ENCODE data around the gene WWC2. TPM values are rescaled to one million over a fixed set of nuclear protein-coding genes. Genes with fewer than 3 reads are reported as not detected.

WWC2 gene
- polyA plus RNA-seq, 2 of the 4 experiments (the other 2 are of a cell fraction), result 14.9 to 26.9 TPM

- Histone ChIP-seq H3K4me2 (no peak overlapping the region), H3K4me1 (no peaks in the 10 kb centered on the region), H3K9me3 (no peaks in the 10 kb centered on the region; the same call in 2 of the 3 replicates), H3K4me3 (no peak overlapping the region), H3K27ac (no peak overlapping the region)
- 91% methylated on average over 3 of the region's 5 CpGs for WGBS (ENCODE audit: missing lambda C conversion rate)
- DNase-seq (ENCODE audit: low read depth in 1 of 2, low spot score in 1 of 2) (no peak), FAIRE-seq (no peak), ATAC-seq (no peak)
- no peak for TF ChIP-seq RFX5 (IDR thresholded peaks at IDR 0.05)
- TF ChIP-seq MAX (IDR thresholded peaks at IDR 0.05), result no peak
- TF ChIP-seq SREBF2 (IDR thresholded peaks at IDR 0.05), result no peak
- no peak for TF ChIP-seq CHD4 (IDR thresholded peaks at IDR 0.05; ENCODE audit: borderline replicate concordance)
- no peak for TF ChIP-seq BHLHE40 (IDR thresholded peaks at IDR 0.05; ENCODE audit: low read depth, low read length)
- no peak for TF ChIP-seq GATA3 (IDR thresholded peaks at IDR 0.05; ENCODE audit: borderline replicate concordance)
- TF ChIP-seq EP300 (IDR thresholded peaks at IDR 0.05), result no peak
- TF ChIP-seq CBX8 (IDR thresholded peaks at IDR 0.05), result no peak
- no peak for TF ChIP-seq KDM1A (IDR thresholded peaks at IDR 0.05; ENCODE audit: low read depth)
- no peak for TF ChIP-seq RCOR1 (IDR thresholded peaks at IDR 0.05; ENCODE audit: low read depth, low read length)
- no peak for TF ChIP-seq JUN (IDR thresholded peaks at IDR 0.05)
- no peak for TF ChIP-seq HMGXB4 (CRISPR knock-in tag; IDR thresholded peaks at IDR 0.05; ENCODE audit: borderline replicate concordance)
- TF ChIP-seq CTCF (IDR thresholded peaks at IDR 0.05), result no peak
- TF ChIP-seq JUNB (IDR thresholded peaks at IDR 0.05), result no peak
- TF ChIP-seq RNF2 (IDR thresholded peaks at IDR 0.05; ENCODE audit: borderline replicate concordance, low read depth), result no peak
- TF ChIP-seq MAFK (IDR thresholded peaks at IDR 0.05; ENCODE audit: partially characterized antibody), result no peak
- no peak for TF ChIP-seq FOXS1 (CRISPR knock-in tag; IDR thresholded peaks at IDR 0.05)
- TF ChIP-seq NPAS2 (CRISPR knock-in tag; IDR thresholded peaks at IDR 0.05; ENCODE audit: borderline replicate concordance), result no peak
- POLR2A ChIA-PET, result no interaction called here
- CTCF ChIA-PET, result no interaction called here
Observed at GRCh38 chr4:183321516-183321915, 222.5 kb downstream of the WWC2 start.

- H3K27ac ChIP-seq, result no peak within 1 kb of the TSS
- WGBS (ENCODE audit: missing lambda C conversion rate), result 93% methylated on average over 5 of the region's 5 CpGs
- H3K9me3 ChIP-seq, result no peaks in the 10 kb centered on the region; the same call in 2 of the 3 replicates
- no peak for TF ChIP-seq CEBPB (IDR thresholded peaks at IDR 0.05)
- no peak for TF ChIP-seq NR3C1 (IDR thresholded peaks at IDR 0.05)
- no peak for TF ChIP-seq PHF8 (IDR thresholded peaks at IDR 0.05; ENCODE audit: borderline replicate concordance, low read depth)
- no peak for TF ChIP-seq FOXS1 (CRISPR knock-in tag; IDR thresholded peaks at IDR 0.05)
- TF ChIP-seq ZNF302 (CRISPR knock-in tag; IDR thresholded peaks at IDR 0.05), result no peak
- ATAC-seq (no peak), FAIRE-seq (no peak), DNase-seq (ENCODE audit: low read depth in 1 of 2, low spot score in 1 of 2) (no peak)
- CTCF ChIA-PET, result no interaction called here
- H3K4me1 ChIP-seq, result no peaks in the 10 kb centered on the region
- POLR2A ChIA-PET, result no interaction called here
- no peak within 1 kb of the TSS for H3K4me3 ChIP-seq
- H3K4me2 ChIP-seq, result no peak within 1 kb of the TSS
Observed at GRCh38 chr4:183322326-183322725, 223.3 kb downstream of the WWC2 start, which contains the start of gene CLDN24. Gene CLDN24 (minus strand): TSS chr4:183322426. CDS start chr4:183322426, 0 bp downstream.

GRCh38 chr4:183323295-183323694 lies 224.2 kb downstream of the WWC2 start:
- no peak for ATAC-seq
- H3K4me3 ChIP-seq, result no peak overlapping the region
- TF ChIP-seq HOXA7 (CRISPR knock-in tag; IDR thresholded peaks at IDR 0.05), result no peak
- TF ChIP-seq KDM1A (IDR thresholded peaks at IDR 0.05; ENCODE audit: low read depth), result no peak
- TF ChIP-seq BCL3 (IDR thresholded peaks at IDR 0.05), result no peak
- TF ChIP-seq RNF2 (IDR thresholded peaks at IDR 0.05; ENCODE audit: borderline replicate concordance, low read depth), result no peak
- no peak for TF ChIP-seq PBX3 (IDR thresholded peaks at IDR 0.05)
- TF ChIP-seq KDM5A (IDR thresholded peaks at IDR 0.05), result no peak
- TF ChIP-seq SREBF2 (IDR thresholded peaks at IDR 0.05), result no peak
- no peak for TF ChIP-seq ZFP36 (IDR thresholded peaks at IDR 0.05; ENCODE audit: borderline replicate concordance, partially characterized antibody)
- TF ChIP-seq NPAS2 (CRISPR knock-in tag; IDR thresholded peaks at IDR 0.05; ENCODE audit: borderline replicate concordance), result no peak
- no peak for TF ChIP-seq TP53 (CRISPR knock-in tag; IDR thresholded peaks at IDR 0.05)
- no peak for TF ChIP-seq HOXB5 (CRISPR knock-in tag; IDR thresholded peaks at IDR 0.05)
- TF ChIP-seq ZNF302 (CRISPR knock-in tag; IDR thresholded peaks at IDR 0.05), result no peak
- no peak for TF ChIP-seq HDAC2 (IDR thresholded peaks at IDR 0.05)
- ChIA-PET CTCF (no interaction called here), POLR2A (no interaction called here)
- no peaks in the 10 kb centered on the region for H3K4me1 ChIP-seq
- no peak overlapping the region for H3K27ac ChIP-seq
- DNase-seq (ENCODE audit: low read depth in 1 of 2, low spot score in 1 of 2), result no peak
- WGBS (ENCODE audit: missing lambda C conversion rate), result 87% methylated on average over 6 of the region's 6 CpGs
- H3K4me2 ChIP-seq, result no peak overlapping the region
- H3K9me3 ChIP-seq, result no peaks in the 10 kb centered on the region; the same call in 2 of the 3 replicates
- FAIRE-seq, result no peak

All from A549 (cell line).